Osteoblast (primary cell): Measurements from ENCODE around the gene DDX41. TPM values are rescaled to one million over a fixed set of nuclear protein-coding genes. Genes with fewer than 3 reads are reported as not detected.

Source experiments
- DNase-seq: peaks from one replicate; pipeline ENCODE4 v3.0.0; 2011; ENCODE audit warnings: low spot score, mixed read lengths; ENCODE audit not compliant: insufficient read length; ENCODE audit errors: missing footprints
- H2AFZ ChIP-seq: 2 replicates; pipeline ENCODE4 v1.6.0; 2011; ENCODE audit warnings: mild to moderate bottlenecking, low read length
- H3K27ac ChIP-seq: 2 replicates; pipeline ENCODE4 v1.5.1; 2011; ENCODE audit warnings: mild to moderate bottlenecking, low read depth, low read length, moderate library complexity
- H3K27me3 ChIP-seq: 2 replicates; pipeline ENCODE4 v1.6.0; 2012; ENCODE audit warnings: mild to moderate bottlenecking, control low read depth, inconsistent platforms, low read length, moderate library complexity; ENCODE audit not compliant: insufficient read depth
- H3K36me3 ChIP-seq: 2 replicates; pipeline ENCODE4 v1.5.1; 2011; ENCODE audit warnings: mild to moderate bottlenecking, low read length, control low read depth, moderate library complexity; ENCODE audit not compliant: insufficient read depth
- H3K4me1 ChIP-seq: 2 replicates; pipeline ENCODE4 v1.5.1; 2011; ENCODE audit warnings: mild to moderate bottlenecking, low read length, control low read depth, moderate library complexity; ENCODE audit not compliant: insufficient read depth
- H3K4me2 ChIP-seq: 2 replicates; pipeline ENCODE4 v1.6.0; 2011; ENCODE audit warnings: mild to moderate bottlenecking, low read length; ENCODE audit not compliant: insufficient read depth
- H3K4me3 ChIP-seq: fragments of 200-600 bp; sonication (generic); 3 replicates; pipeline ENCODE4 v1.5.1; 2012; ENCODE audit warnings: mild to moderate bottlenecking, low read length, inconsistent platforms; ENCODE audit not compliant: insufficient read depth
- H3K79me2 ChIP-seq: 2 replicates; pipeline ENCODE4 v1.6.0; 2012; ENCODE audit warnings: mild to moderate bottlenecking, low read length, control low read depth, inconsistent platforms; ENCODE audit not compliant: insufficient read depth
- H3K9me3 ChIP-seq: 2 replicates; pipeline ENCODE4 v1.5.1; 2011; ENCODE audit warnings: low read depth, low read length, control low read depth
- H4K20me1 ChIP-seq: 2 replicates; pipeline ENCODE4 v1.6.0; 2012; ENCODE audit warnings: mild to moderate bottlenecking, low read length, control low read depth; ENCODE audit not compliant: insufficient read depth
- total RNA-seq: library from RNA; depleted of rRNA; stranded (reverse); fragments of >200 nt; gene quantifications from 2 replicates; pipeline ENCODE4 v1.2.3, GENCODE V29; 2012
- TF ChIP-seq, protein P1 (sequence below): IDR thresholded peaks from 2 replicates; pipeline ENCODE4 v1.5.1; 2011; ENCODE audit warnings: mild to moderate bottlenecking, low read depth, low read length, moderate library complexity; ENCODE audit errors: extremely low read depth

Gene DDX41
- total RNA-seq, 1 donor = 68.4 TPM

DNA sequence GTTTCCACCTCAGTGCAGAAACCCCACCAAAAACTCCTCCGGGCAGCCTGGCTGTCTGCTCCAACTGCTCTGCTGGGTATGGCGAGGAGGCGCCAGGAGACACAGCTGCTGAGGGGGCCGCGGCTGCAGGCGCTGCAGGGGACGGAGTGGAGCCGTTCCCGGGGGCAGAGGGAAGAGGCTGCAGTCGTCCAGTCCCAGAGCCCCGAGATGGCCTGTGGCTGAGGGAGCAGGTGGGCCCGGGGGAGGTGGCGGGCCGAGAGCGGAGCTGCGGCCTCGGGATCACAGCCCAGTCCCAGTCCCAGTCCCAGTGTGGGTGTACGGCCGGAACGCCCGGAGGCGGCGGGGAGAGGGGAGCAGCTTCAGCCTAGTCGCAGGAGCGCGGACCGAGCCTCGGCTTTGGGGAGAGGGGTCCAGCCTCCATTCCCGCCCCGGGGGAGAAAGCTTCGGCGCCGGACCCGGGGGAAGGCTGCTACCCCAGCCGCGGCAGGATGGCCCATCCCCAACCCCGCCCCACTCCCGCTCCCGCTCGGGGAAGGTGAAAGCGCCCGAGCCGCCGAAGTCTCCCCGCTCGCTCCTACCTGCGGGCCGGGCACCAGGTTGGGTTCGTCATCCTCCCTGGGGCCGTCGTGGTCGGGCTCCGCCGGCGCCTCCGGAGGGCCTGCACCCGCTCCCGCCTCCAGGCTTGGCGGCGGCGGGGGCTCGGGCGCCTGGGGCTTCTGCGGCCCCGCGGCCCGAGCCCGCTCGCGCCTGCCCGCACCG is 37.1 kb upstream of the DDX41 start:
- Histone ChIP-seq H3K4me2 (peak overlapping the region; percentile 80), H3K4me3 (peak overlapping the region; percentile 84), H3K79me2 (peaks cover 56% of the 10 kb centered on the region), H2AFZ (no peak overlapping the region), H3K36me3 (peaks cover 6% of the 10 kb centered on the region), H3K9me3 (no peaks in the 10 kb centered on the region), H3K27ac (peak overlapping the region; percentile 53), H4K20me1 (peaks cover 37% of the 10 kb centered on the region), H3K27me3 (peaks cover 2% of the 10 kb centered on the region), H3K4me1 (peaks cover 20% of the 10 kb centered on the region)
- TF ChIP-seq, protein P1, sequence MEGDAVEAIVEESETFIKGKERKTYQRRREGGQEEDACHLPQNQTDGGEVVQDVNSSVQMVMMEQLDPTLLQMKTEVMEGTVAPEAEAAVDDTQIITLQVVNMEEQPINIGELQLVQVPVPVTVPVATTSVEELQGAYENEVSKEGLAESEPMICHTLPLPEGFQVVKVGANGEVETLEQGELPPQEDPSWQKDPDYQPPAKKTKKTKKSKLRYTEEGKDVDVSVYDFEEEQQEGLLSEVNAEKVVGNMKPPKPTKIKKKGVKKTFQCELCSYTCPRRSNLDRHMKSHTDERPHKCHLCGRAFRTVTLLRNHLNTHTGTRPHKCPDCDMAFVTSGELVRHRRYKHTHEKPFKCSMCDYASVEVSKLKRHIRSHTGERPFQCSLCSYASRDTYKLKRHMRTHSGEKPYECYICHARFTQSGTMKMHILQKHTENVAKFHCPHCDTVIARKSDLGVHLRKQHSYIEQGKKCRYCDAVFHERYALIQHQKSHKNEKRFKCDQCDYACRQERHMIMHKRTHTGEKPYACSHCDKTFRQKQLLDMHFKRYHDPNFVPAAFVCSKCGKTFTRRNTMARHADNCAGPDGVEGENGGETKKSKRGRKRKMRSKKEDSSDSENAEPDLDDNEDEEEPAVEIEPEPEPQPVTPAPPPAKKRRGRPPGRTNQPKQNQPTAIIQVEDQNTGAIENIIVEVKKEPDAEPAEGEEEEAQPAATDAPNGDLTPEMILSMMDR = no peak
- DNase-seq = peak; percentile 95

GRCh38 chr5:177552839-177553455 is 36.2 kb upstream of the DDX41 start:
- Histone ChIP-seq H3K4me1 (peaks cover 20% of the 10 kb centered on the region), H3K4me3 (peak overlapping the region; percentile 84), H3K36me3 (peaks cover 6% of the 10 kb centered on the region), H2AFZ (no peak overlapping the region), H3K79me2 (peaks cover 65% of the 10 kb centered on the region), H4K20me1 (peaks cover 43% of the 10 kb centered on the region), H3K27me3 (no peaks in the 10 kb centered on the region), H3K27ac (peak overlapping the region; percentile 53), H3K9me3 (no peaks in the 10 kb centered on the region), H3K4me2 (peak overlapping the region; percentile 80)
- peak; percentile 93 for DNase-seq
- TF ChIP-seq, protein P1 = no peak

DNA sequence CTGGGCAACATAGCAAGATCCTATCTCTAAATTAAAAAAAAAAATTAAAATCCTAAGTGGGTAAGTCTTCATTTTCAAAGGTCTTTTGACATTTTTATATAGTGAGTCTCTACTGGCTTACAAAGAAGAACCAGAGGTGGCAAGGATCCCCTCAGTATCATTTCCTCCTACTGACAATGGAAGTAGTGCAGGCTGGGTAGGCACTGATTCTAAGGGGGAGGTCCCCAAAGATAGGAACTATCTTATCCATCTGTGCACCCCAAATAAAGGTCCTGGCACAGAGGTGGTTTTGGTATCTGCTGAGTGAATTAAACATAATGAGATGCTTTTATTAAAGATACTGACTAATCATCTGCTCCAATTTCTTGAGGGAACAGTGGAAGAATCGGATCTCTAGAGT is 33.4 kb upstream of the DDX41 start:
- no peaks in the 10 kb centered on the region for H3K9me3 ChIP-seq
- H4K20me1 ChIP-seq = peaks cover 57% of the 10 kb centered on the region
- no peak overlapping the region for H2AFZ ChIP-seq
- peaks cover 39% of the 10 kb centered on the region for H3K4me1 ChIP-seq
- no peak overlapping the region for H3K4me3 ChIP-seq
- peak; percentile 18 for DNase-seq
- H3K4me2 ChIP-seq = no peak overlapping the region
- TF ChIP-seq, protein P1 = no peak
- H3K36me3 ChIP-seq = peaks cover 6% of the 10 kb centered on the region
- H3K27me3 ChIP-seq = no peaks in the 10 kb centered on the region
- no peak overlapping the region for H3K27ac ChIP-seq
- peaks cover 70% of the 10 kb centered on the region for H3K79me2 ChIP-seq

DNA sequence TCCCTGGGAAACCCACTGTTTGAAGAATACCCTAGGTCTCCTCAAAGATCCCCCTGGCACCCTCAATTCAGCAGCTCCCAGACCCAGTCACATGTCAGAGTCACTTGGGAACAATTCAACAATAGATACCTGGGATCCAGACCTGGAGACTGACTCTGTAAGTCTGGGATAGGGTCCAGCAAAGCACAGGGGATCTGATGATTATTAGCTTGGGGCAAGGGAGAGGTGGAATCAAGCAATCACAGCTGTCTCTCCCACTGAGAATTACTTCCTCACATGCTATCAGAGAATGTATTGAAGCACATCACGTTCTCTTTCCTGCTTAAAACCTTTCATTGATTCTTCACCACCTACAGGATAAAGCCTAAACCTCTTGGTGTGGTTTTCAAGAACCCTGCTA is 31.7 kb upstream of the DDX41 start:
- H3K27me3 ChIP-seq = no peaks in the 10 kb centered on the region
- TF ChIP-seq, protein P1 = no peak
- no peak overlapping the region for H2AFZ ChIP-seq
- DNase-seq = peak; percentile 9
- H3K79me2 ChIP-seq = peaks cover 71% of the 10 kb centered on the region
- H3K4me2 ChIP-seq = no peak overlapping the region
- H3K36me3 ChIP-seq = peaks cover 6% of the 10 kb centered on the region
- no peaks in the 10 kb centered on the region for H3K9me3 ChIP-seq
- peaks cover 59% of the 10 kb centered on the region for H4K20me1 ChIP-seq
- peaks cover 51% of the 10 kb centered on the region for H3K4me1 ChIP-seq
- H3K27ac ChIP-seq = no peak overlapping the region
- H3K4me3 ChIP-seq = no peak overlapping the region
